ENCODE measurements around the gene PSORS1C2.

The PSORS1C2 gene

GRCh38 chr6:31144296-31144969 lies 5.6 kb upstream of the PSORS1C2 start:
- Histone ChIP-seq H3K36me3 (ENCODE audit: insufficient read depth) (no peaks in the 10 kb centered on the region), H3K27me3 (ENCODE audit: insufficient read depth, low read depth) (no peaks in the 10 kb centered on the region), H3K4me2 (no peak overlapping the region), H2AFZ (ENCODE audit: low read depth) (no peak overlapping the region), H3K4me3 (IDR thresholded peaks at IDR 0.05; ENCODE audit: insufficient read depth, low read depth, low read length) (no peak overlapping the region), H4K20me1 (ENCODE audit: insufficient read depth) (no peaks in the 10 kb centered on the region), H3K27ac (no peak overlapping the region), H3K79me2 (ENCODE audit: insufficient read depth, low read depth) (no peaks in the 10 kb centered on the region), H3K4me1 (ENCODE audit: low read depth, poor library complexity, severe bottlenecking) (no peaks in the 10 kb centered on the region), H3K9ac (no peak overlapping the region)
- TF ChIP-seq CTCF (conservative IDR thresholded peaks at IDR 0.05; ENCODE audit: low read depth, low read length), result no peak

GRCh38 chr6:31143148-31143547 lies 4.3 kb upstream of the PSORS1C2 start:
- Histone ChIP-seq H3K36me3 (ENCODE audit: insufficient read depth) (no peaks in the 10 kb centered on the region), H3K27me3 (ENCODE audit: insufficient read depth, low read depth) (no peaks in the 10 kb centered on the region), H2AFZ (ENCODE audit: low read depth) (no peak overlapping the region), H3K9ac (no peak overlapping the region), H3K79me2 (ENCODE audit: insufficient read depth, low read depth) (no peaks in the 10 kb centered on the region), H3K4me3 (IDR thresholded peaks at IDR 0.05; ENCODE audit: insufficient read depth, low read depth, low read length) (no peak overlapping the region), H4K20me1 (ENCODE audit: insufficient read depth) (no peaks in the 10 kb centered on the region), H3K27ac (no peak overlapping the region), H3K4me1 (ENCODE audit: low read depth, poor library complexity, severe bottlenecking) (no peaks in the 10 kb centered on the region), H3K4me2 (no peak overlapping the region)
- no peak for TF ChIP-seq CTCF (conservative IDR thresholded peaks at IDR 0.05; ENCODE audit: low read depth, low read length)

GRCh38 chr6:31142361-31142761 lies 3.5 kb upstream of the PSORS1C2 start:
- no peak overlapping the region for H3K27ac ChIP-seq
- H4K20me1 ChIP-seq (ENCODE audit: insufficient read depth), result no peaks in the 10 kb centered on the region
- no peak for TF ChIP-seq CTCF (conservative IDR thresholded peaks at IDR 0.05; ENCODE audit: low read depth, low read length)
- H3K4me3 ChIP-seq (IDR thresholded peaks at IDR 0.05; ENCODE audit: insufficient read depth, low read depth, low read length), result no peak overlapping the region
- H2AFZ ChIP-seq (ENCODE audit: low read depth), result no peak overlapping the region
- H3K36me3 ChIP-seq (ENCODE audit: insufficient read depth), result no peaks in the 10 kb centered on the region
- no peaks in the 10 kb centered on the region for H3K79me2 ChIP-seq (ENCODE audit: insufficient read depth, low read depth)
- no peak overlapping the region for H3K9ac ChIP-seq
- no peak overlapping the region for H3K4me2 ChIP-seq
- H3K27me3 ChIP-seq (ENCODE audit: insufficient read depth, low read depth), result no peaks in the 10 kb centered on the region
- H3K4me1 ChIP-seq (ENCODE audit: low read depth, poor library complexity, severe bottlenecking), result peaks cover 5% of the 10 kb centered on the region

GRCh38 chr6:31140643-31141042 lies 1.8 kb upstream of the PSORS1C2 start:
- Histone ChIP-seq H3K4me2 (no peak overlapping the region), H2AFZ (ENCODE audit: low read depth) (no peak overlapping the region), H3K27me3 (ENCODE audit: insufficient read depth, low read depth) (no peaks in the 10 kb centered on the region), H3K9ac (no peak overlapping the region), H3K36me3 (ENCODE audit: insufficient read depth) (no peaks in the 10 kb centered on the region), H3K79me2 (ENCODE audit: insufficient read depth, low read depth) (no peaks in the 10 kb centered on the region), H3K4me3 (IDR thresholded peaks at IDR 0.05; ENCODE audit: insufficient read depth, low read depth, low read length) (no peak overlapping the region), H4K20me1 (ENCODE audit: insufficient read depth) (no peaks in the 10 kb centered on the region), H3K4me1 (ENCODE audit: low read depth, poor library complexity, severe bottlenecking) (peaks cover 5% of the 10 kb centered on the region), H3K27ac (no peak overlapping the region)
- TF ChIP-seq CTCF (conservative IDR thresholded peaks at IDR 0.05; ENCODE audit: low read depth, low read length), result no peak

All from KMS-11 (cell line).